Measurements from ENCODE around the gene FAM98A.
A peak's percentile ranks its signal among the peaks of the same experiment; 100 is the strongest.

FAM98A gene

GRCh38 chr2:33599943-33600192 is 769 bp upstream of the FAM98A start (continued):
- no peak for TF ChIP-seq ZBTB11 (tag by site-specific recombination; conservative IDR thresholded peaks at IDR 0.05; ENCODE audit: low read depth)
- no peak for TF ChIP-seq ZNF548 (tag by site-specific recombination; IDR thresholded peaks at IDR 0.05)
- TF ChIP-seq ZNF350 (tag by site-specific recombination; IDR thresholded peaks at IDR 0.05): no peak
- TF ChIP-seq SCRT1 (tag by site-specific recombination; IDR thresholded peaks at IDR 0.05; ENCODE audit: borderline replicate concordance): no peak

GRCh38 chr2:33598561-33599174 is 431 bp downstream of the FAM98A start:
- Histone ChIP-seq H3K9me3 (ENCODE audit: control insufficient read depth, insufficient read depth, low read depth, low read length) (no peaks in the 10 kb centered on the region), H3K4me1 (ENCODE audit: control insufficient read depth, insufficient read depth, low read length) (peaks cover 2% of the 10 kb centered on the region; the same call in 1 of the 2 replicates), H3K4me3 (ENCODE audit: low read depth, low read length) (peak overlapping the region; percentile 99), H3K27ac (ENCODE audit: extremely low read depth, low read depth, low read length) (peak overlapping the region; percentile 80), H3K36me3 (ENCODE audit: control insufficient read depth in 2 of 2, insufficient read depth in 1 of 2, low read length in 2 of 2) (peaks cover 5 to 16% of the 10 kb centered on the region in 2 experiments)
- ChIA-PET POLR2A (interaction anchor here (0.7 to 1.3 kb wide), 10 partner anchors 8 to 971 kb away, joined by 3 to 5 read pairs (median 4); partner anchors contain the start of genes RASGRP3 and TTC27), CTCF (interaction anchor here (1.2 kb wide), 1 partner anchor 15 kb away, joined by 8 read pairs; no protein-coding TSS in a partner anchor)
- peak; percentile 72; the same call in 1 of the 2 replicates for TF ChIP-seq ZBTB7A (tag by site-specific recombination; IDR thresholded peaks at IDR 0.05; ENCODE audit: low read depth)
- no peak for TF ChIP-seq ZNF664 (tag by site-specific recombination; IDR thresholded peaks at IDR 0.05)
- TF ChIP-seq INSM2 (tag by site-specific recombination; IDR thresholded peaks at IDR 0.05): no peak
- TF ChIP-seq ZNF549 (tag by site-specific recombination; IDR thresholded peaks at IDR 0.05): no peak
- TF ChIP-seq ZFP37 (tag by site-specific recombination; IDR thresholded peaks at IDR 0.05): peak; percentile 89
- TF ChIP-seq ZBTB48 (tag by site-specific recombination; IDR thresholded peaks at IDR 0.05): peak; percentile 67; the same call in 1 of the 2 replicates
- no peak for TF ChIP-seq ZNF19 (tag by site-specific recombination; IDR thresholded peaks at IDR 0.05; ENCODE audit: low read depth)
- TF ChIP-seq ZNF629 (tag by site-specific recombination; IDR thresholded peaks at IDR 0.05): peak; percentile 68
- no peak for TF ChIP-seq ZSCAN5A (tag by site-specific recombination; IDR thresholded peaks at IDR 0.05)
- no peak for TF ChIP-seq ZNF138 (tag by site-specific recombination; IDR thresholded peaks at IDR 0.05; ENCODE audit: borderline replicate concordance)
- no peak for TF ChIP-seq ZNF510 (tag by site-specific recombination; IDR thresholded peaks at IDR 0.05; ENCODE audit: insufficient replicate concordance)
- TF ChIP-seq PATZ1 (tag by site-specific recombination; IDR thresholded peaks at IDR 0.05): peak; percentile 40; the same call in 1 of the 2 replicates
- no peak for TF ChIP-seq ZSCAN16 (tag by site-specific recombination; IDR thresholded peaks at IDR 0.05)
- peak; percentile 61 for TF ChIP-seq ZNF76 (tag by site-specific recombination; IDR thresholded peaks at IDR 0.05; ENCODE audit: borderline replicate concordance, low read depth)
- TF ChIP-seq ZNF335 (tag by site-specific recombination; conservative IDR thresholded peaks at IDR 0.05): peak; percentile 88
- TF ChIP-seq ZNF660 (tag by site-specific recombination; IDR thresholded peaks at IDR 0.05): no peak
- TF ChIP-seq ZNF423 (tag by site-specific recombination; IDR thresholded peaks at IDR 0.05): peak; percentile 68; the same call in 1 of the 2 replicates
- no peak for TF ChIP-seq ZNF202 (tag by site-specific recombination; IDR thresholded peaks at IDR 0.05; ENCODE audit: borderline replicate concordance)
- TF ChIP-seq ZNF366 (tag by site-specific recombination; conservative IDR thresholded peaks at IDR 0.05): peak; percentile 41; the same call in 1 of the 2 replicates
- no peak for TF ChIP-seq ZNF324 (tag by site-specific recombination; IDR thresholded peaks at IDR 0.05)
- 0 out of 2 replicates have a peak, but pooled peaks have one; percentile 11 for TF ChIP-seq KLF9 (tag by site-specific recombination; IDR thresholded peaks at IDR 0.05; ENCODE audit: low read depth)
- TF ChIP-seq ZNF843 (tag by site-specific recombination; IDR thresholded peaks at IDR 0.05): 0 out of 2 replicates have a peak, but pooled peaks have one; percentile 25
- peak; percentile 71 for TF ChIP-seq SCRT2 (tag by site-specific recombination; IDR thresholded peaks at IDR 0.05)
- TF ChIP-seq KLF16 (tag by site-specific recombination; IDR thresholded peaks at IDR 0.05): no peak
- peak; percentile 64 for TF ChIP-seq GLIS2 (tag by site-specific recombination; IDR thresholded peaks at IDR 0.05)
- no peak for TF ChIP-seq PRDM1 (tag by site-specific recombination; IDR thresholded peaks at IDR 0.05)
